Measurements from ENCODE around the gene AP1G2.

DNA sequence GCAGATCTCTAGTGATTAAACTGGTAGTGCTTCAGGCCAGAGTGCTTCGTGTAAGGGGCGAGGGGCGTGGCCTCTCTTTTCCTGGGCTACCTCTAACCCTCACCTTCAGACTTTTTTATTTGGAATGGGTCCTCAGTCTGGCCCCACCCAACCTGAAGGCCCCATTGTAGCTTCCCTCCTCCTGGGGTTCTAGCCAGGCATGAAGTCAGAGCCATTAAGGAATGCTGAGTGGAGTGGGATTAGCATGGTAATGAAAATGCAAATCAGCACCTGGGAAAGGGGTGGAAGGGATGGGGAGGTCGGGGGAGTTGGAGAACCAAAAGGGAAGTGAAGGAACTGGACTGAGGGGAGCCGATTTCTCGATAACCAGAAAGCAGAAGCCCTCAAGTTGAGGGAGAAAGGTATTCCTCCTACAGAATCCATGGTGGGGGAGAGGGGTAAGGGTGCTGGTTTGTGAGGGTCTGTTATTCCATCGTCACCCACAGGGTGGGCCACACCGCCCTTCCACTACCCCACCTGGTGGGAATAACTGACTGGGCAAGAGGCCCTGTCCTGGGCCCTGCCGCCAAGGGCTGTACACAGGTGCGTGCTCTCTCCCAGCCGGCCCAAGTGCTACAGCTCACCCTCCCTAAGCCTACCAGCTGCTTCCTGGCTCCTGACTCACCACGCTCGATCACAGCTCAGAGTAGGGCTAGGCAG lies 30.1 kb downstream of the AP1G2 start:
- no peak for TF ChIP-seq RCOR1 (IDR thresholded peaks at IDR 0.05; ENCODE audit: low read length)
- TF ChIP-seq, protein P1, sequence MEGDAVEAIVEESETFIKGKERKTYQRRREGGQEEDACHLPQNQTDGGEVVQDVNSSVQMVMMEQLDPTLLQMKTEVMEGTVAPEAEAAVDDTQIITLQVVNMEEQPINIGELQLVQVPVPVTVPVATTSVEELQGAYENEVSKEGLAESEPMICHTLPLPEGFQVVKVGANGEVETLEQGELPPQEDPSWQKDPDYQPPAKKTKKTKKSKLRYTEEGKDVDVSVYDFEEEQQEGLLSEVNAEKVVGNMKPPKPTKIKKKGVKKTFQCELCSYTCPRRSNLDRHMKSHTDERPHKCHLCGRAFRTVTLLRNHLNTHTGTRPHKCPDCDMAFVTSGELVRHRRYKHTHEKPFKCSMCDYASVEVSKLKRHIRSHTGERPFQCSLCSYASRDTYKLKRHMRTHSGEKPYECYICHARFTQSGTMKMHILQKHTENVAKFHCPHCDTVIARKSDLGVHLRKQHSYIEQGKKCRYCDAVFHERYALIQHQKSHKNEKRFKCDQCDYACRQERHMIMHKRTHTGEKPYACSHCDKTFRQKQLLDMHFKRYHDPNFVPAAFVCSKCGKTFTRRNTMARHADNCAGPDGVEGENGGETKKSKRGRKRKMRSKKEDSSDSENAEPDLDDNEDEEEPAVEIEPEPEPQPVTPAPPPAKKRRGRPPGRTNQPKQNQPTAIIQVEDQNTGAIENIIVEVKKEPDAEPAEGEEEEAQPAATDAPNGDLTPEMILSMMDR (IDR thresholded peaks at IDR 0.05): no peak
- TF ChIP-seq EP300 (IDR thresholded peaks at IDR 0.05; ENCODE audit: borderline replicate concordance in 1 of 2, low read depth in 1 of 2, low read length in 1 of 2): no peak
- TF ChIP-seq CHD2 (IDR thresholded peaks at IDR 0.05; ENCODE audit: low read length, partially characterized antibody): no peak
- no peak for TF ChIP-seq POLR2AphosphoS5 (IDR thresholded peaks at IDR 0.05; ENCODE audit: low read depth, low read length)
- TF ChIP-seq TAF1 (IDR thresholded peaks at IDR 0.05; ENCODE audit: borderline replicate concordance, low read depth, low read length): no peak
- no peak for TF ChIP-seq FOXJ3 (CRISPR knock-in tag; IDR thresholded peaks at IDR 0.05)
- TF ChIP-seq GATA2 (CRISPR knock-in tag; IDR thresholded peaks at IDR 0.05): no peak
- no peak for TF ChIP-seq GABPA (IDR thresholded peaks at IDR 0.05; ENCODE audit: low read depth)
- TF ChIP-seq SMC3 (IDR thresholded peaks at IDR 0.05; ENCODE audit: low read depth, low read length): no peak
- TF ChIP-seq MXI1 (IDR thresholded peaks at IDR 0.05; ENCODE audit: low read depth, low read length): no peak
